GM03348 (cell line): ENCODE data around the gene PDGFB.
A peak's percentile ranks its signal among the peaks of the same experiment; 100 is the strongest.

Experiments
- DNase-seq: peaks from one replicate; pipeline ENCODE4 v3.0.0; 2012; ENCODE audit warnings: low spot score

PDGFB gene

GRCh38 chr22:39205344-39206021 is 39.3 kb downstream of the PDGFB start:
- DNase-seq: peak; percentile 85

DNA sequence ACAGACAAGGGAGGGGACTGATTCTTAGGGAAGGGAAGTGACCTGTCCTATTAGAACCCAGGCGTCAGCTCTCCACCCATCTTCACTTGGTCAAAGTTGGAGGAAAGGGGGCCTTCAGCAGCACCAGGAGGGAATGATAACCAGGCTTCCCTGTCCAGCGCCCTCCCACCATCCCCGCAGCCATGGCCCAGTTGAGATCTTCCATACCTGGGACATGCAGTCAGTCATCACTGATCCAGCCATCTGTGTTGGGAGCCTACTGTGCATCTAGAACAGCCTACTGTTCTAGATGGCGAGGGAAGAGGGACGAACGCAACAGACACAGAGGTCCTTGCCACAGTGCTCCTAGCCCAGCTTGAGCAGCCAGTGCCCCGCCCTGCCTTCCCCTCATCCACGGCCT is 40.6 kb downstream of the PDGFB start:
- no peak for DNase-seq

DNA sequence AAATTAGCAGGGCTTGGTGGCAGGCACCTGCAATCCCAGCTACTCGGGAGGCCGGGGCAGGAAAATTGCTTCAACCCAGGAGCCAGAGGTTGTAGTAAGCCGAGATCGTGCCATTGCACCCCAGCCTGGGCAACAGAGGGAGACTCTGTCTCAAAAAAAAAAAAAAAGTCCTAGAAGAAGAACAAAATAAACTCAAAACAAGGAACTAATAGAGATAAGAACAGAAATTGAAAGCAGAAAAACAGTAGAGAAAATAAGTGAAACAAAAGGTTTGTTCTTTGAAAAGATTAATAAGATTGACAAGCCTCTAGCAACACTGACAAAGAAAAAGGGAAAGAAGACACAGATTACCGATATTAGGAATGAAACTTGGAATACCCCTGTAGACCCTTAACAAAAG is 47.2 kb downstream of the PDGFB start:
- DNase-seq: no peak

DNA sequence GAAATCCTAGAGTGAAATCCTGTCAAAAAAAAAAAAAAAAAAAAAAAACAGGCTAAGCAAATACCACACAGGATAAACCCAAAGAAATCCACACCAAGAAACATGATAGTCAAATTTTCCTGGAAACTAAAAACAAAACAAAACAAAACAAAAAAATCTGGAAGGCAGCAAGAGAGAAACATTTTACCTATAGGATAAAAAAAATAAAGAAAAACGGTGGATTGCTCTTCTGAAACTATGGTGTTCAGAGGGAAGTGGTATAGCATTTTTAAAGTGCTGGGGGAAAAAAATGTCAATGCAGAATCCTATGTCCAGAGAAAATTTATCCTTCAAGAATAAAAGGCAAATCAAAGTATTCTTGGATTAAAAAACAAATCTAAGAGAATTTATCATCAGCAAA is 50.7 kb downstream of the PDGFB start:
- no peak for DNase-seq

- no peak for DNase-seq
Observed at GRCh38 chr22:39188809-39189208, 56.0 kb downstream of the PDGFB start.

DNA sequence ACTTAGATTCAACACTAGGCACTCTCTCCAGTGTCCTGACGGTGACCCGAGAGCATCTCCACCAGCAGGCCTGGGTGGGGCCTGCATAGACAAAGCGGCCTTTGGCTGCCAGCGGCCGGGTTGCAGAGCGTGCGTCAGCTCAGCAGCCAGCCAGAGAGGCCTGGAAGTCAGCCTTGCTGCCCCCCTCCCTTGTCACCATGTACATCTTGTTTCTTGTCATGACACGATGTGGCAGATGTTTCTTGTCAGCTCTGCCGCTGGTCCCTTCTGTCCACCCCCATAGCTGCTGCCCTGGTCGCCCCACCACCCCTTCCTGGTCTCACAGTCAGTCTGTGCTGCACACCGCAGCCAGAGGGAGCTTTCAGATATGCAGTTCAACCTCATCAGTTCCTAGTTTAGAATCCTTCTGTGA is 59.2 kb downstream of the PDGFB start:
- peak; percentile 90 for DNase-seq

GRCh38 chr22:39184586-39185577 is 59.9 kb downstream of the PDGFB start:
- DNase-seq: peak; percentile 67

DNA sequence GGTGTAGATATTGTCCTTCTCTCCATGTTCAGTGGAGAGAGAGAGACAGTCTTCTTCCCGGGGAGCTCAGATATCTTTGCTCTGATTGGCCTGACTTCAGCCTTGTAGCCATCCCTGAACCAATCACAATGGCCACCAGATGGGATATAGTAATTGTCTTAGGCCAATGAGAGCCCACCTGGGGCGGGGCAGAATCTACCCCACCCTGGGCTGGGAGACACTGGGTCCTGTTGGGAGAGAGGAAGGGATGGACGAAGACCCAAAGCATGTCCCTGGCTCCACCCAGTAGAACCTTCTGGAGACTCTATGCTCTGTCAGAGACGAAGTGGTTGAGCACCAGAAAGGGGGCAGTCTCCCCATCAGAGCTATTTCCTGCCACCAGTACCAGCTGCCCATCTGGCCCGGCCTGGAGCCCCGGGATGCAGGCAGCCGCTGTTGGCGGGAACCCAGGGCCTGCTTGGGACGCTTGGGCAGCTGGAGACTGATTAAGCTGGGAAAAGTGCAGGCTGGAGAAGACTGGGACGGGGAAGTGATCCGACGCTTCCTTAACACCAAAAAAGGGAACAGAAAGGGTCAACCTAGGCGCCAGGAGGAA is 60.7 kb downstream of the PDGFB start:
- DNase-seq: peak; percentile 95

GRCh38 chr22:39182478-39183030 is 62.2 kb downstream of the PDGFB start:
- DNase-seq: no peak

DNA sequence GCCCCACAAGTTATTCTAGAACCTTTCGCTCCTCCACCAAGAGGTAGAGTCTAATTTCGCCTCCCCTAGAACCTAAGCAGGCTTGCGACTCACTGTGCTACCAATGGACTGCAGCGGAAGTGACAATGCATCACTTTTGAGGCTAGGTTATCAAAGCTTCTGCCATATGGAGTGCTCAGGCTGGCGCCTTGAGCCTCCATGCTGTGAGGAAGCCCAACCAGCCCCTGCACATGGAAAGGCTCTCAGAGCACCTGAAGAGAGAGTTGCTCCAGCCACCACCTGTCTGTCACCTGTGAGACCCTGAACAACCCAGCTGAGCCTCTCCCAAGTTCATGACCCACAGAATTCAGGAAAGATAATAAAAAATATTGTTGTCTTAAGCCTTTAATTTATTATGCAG is 63.0 kb downstream of the PDGFB start:
- no peak for DNase-seq

DNA sequence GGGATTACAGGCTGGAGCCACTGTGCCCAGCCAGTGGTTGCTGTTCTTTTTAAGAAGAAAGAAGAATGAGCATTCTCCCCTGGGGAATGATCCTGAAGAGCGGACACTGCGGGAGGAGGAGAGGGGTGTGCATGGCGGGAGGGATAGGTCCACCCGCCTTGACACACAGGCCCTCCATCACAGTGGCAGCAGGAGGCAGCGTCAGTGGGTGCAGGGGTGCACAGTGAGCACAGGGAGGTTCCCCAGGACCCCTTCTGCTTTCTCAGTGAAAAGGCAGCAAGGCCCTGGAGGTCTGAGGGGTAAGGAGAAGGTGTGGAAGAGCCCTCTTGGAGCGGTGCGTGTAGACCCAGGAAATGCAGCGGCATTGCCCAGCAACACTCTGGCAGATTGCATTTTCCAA is 63.4 kb downstream of the PDGFB start:
- no peak for DNase-seq

GRCh38 chr22:39179841-39180335 is 64.9 kb downstream of the PDGFB start:
- DNase-seq: no peak

GRCh38 chr22:39179401-39179827 is 65.4 kb downstream of the PDGFB start:
- no peak for DNase-seq

- peak; percentile 45 for DNase-seq
Observed at GRCh38 chr22:39178206-39179111, 66.3 kb downstream of the PDGFB start.

GRCh38 chr22:39177791-39178190 is 67.0 kb downstream of the PDGFB start:
- DNase-seq: no peak

GRCh38 chr22:39177456-39177775 is 67.4 kb downstream of the PDGFB start:
- no peak for DNase-seq

DNA sequence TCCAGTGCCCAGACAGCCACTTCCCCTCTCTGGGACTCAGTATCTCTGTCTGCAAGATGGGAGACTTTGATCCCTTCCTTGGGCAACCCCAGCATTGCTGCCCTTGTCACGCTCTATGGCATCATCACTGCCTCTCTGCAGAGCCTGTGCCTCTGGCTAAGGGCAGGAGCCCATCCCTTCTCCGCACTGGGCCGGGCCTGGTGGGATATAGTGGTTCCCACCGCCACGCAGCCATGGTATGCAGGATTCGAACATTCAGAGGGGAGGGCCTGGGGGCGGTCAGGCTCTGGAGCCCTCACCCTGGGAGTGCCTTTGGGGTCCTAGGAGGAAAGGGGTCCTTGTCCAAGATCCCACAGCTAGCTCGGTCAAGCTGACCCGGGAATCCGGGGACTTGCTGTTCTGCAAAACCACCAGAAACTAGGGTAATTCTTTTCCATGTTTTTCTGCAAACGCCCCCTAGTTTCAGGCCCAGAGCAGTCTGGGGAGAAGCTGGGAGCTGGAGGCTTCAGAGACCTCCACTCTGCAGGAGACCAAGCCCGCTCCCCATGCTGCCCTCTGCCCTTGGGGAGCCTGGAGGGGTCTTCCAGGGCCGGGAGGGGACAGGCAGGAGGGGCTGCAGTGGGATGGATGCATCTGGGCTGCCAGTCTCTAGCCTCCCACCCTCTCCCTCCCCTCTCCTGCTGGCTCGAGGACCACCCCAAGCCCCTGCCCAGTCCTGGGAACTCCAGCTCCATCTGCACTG is 67.9 kb downstream of the PDGFB start:
- no peak for DNase-seq

DNA sequence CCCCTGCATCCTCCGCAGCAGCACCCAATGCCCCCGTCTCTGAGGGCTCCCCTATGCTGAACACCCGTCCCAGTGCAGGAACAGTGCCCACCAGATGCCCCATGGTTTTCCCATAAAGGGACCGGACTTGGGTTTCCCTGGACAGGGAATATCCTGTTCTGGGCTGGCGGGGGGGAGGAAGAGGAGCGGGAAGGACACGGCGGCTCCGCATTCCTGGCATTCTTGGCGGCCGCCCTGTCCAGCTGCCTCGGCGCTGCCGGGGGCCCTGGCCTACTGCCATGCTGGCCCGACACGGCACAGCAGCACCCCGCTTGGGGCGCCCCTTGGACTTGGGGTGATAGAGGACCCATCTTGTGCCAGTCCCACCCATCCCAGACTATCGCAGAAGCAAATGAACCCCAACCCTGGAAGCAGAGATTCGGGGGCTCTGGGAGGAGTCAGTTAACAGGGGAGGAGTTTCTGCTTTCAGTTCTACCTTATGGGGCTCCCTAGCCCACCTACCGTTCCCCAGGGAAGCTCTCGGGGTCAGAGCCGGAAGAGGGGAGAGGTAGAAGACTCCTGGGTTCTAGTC is 68.6 kb downstream of the PDGFB start:
- DNase-seq: peak; percentile 93

GRCh38 chr22:39175353-39176142 is 69.2 kb downstream of the PDGFB start:
- DNase-seq: no peak
